NCI-H1417 treated with DMSO at 0.1 percent for 48 hours (cell line): ENCODE results near the gene OR10H1.
"Not testable (repeated sequence)": the region's sequence is repeated elsewhere in the genome, so short reads cannot be mapped to it uniquely, and the experiment has no call there.

Source experiments
- DNase-seq: peaks from one replicate; lab custom pipeline; 2025; lab: John Stamatoyannopoulos, UW

OR10H1 gene

GRCh38 chr19:15774159-15774558 lies 41.3 kb downstream of the OR10H1 start:
- DNase-seq: not testable (repeated sequence)

DNA sequence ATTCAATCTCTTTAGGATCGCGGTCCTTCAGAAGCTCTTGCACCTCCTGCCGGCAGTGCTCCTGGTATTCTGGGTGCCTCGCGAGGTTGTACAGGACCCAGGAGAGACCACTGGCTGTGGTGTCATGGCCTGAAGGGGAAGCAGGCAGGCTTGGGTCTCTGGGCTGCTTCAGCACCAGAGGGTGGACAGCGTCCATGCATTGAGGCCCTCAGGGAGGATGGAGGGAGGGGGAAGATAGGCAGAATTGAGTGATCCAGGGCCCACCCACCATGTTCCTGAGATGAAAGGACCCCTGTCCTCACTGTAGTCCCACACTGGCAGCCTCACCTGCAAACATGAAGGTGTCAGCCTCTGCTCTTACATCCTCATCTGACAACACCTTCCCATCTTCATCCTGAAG lies 45.9 kb downstream of the OR10H1 start:
- no peak for DNase-seq

- no peak for DNase-seq
These were observed 55.4 kb downstream of the OR10H1 start for GRCh38 chr19:15759962-15760565.

DNA sequence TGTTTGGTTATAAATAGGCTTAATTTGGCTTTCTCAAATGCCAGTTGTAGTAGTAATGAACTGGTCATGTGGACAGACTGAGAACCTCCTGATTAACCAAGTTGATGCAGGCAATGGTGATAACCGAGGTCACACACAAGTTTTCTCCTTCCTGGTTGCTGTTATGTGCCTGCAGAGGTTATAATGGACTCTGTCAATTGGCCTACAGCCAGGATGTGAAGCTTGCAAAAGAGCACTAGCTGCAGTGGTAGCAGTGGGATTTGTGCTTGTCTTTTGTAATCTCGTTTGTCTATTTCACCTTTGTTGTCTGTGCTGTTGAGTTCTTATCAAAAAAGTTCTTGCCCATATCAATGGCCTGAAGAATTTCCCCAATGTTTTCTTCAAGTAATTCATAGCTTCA lies 57.1 kb downstream of the OR10H1 start:
- no peak for DNase-seq
